G401.6 (cell line): Measurements from ENCODE around the gene SOX12.
A peak's percentile ranks its signal among the peaks of the same experiment; 100 is the strongest.
"Not testable (repeated sequence)": the region's sequence is repeated elsewhere in the genome, so short reads cannot be mapped to it uniquely, and the experiment has no call there.

Source experiments
- FAIRE-seq: peaks from 2 replicates; lab custom pipeline; 2012; peaks lifted over from hg19 to GRCh38; lab: Jason Lieb, UNC

SOX12 gene

DNA sequence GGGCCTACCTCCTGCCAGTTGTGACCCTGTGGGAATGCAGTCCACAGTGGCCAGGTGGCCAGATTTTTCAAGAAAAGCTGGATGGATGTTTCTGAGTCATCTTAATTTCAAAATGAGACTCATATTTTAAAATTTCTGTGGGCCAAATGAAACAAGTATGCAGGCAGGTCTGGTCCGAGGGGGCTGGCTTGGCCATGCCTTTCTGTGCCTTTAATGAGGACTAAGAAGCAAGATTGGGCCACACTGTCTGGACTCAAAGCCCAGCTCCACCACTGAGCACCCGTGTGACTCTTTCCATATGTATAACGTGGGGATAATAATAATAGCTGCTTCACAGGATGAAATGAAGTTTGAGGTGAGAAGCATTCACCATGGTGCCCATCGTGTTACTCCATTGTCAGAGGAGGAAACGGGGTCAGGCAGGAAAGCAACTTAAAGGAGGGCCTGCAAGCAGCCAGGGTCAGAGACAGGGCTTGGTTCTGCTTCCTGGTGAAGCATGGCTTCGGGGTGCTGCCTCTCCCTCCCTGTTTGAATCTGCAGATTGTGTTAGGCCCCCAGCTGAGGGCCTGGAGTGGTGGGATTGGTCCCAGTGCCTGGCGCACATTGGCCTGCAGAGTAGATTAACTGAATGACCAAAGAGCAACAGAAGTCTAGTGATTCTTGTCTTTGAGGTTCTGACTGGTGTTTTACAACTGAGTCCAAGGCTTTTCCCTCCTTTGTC is 3.8 kb downstream of the SOX12 start:
- FAIRE-seq: no peak

DNA sequence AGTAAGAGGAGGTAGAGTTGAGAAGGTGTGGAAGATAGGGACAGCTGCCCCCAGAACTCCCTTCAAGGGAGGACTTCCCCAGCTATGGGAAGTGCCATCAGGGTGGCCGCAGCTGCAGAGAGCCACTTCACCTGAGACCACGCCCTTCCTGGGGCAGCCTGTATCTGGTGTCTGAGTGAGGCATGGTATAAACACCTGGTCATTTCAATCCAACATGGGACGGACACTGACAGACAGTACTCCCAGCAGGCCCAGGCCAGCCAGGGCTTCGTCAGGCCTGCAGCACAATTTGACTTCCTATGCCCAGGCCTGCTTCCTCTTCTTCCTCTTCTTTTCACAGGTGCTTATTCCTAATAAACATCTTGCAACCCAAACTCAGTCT is 4.5 kb downstream of the SOX12 start:
- no peak for FAIRE-seq

DNA sequence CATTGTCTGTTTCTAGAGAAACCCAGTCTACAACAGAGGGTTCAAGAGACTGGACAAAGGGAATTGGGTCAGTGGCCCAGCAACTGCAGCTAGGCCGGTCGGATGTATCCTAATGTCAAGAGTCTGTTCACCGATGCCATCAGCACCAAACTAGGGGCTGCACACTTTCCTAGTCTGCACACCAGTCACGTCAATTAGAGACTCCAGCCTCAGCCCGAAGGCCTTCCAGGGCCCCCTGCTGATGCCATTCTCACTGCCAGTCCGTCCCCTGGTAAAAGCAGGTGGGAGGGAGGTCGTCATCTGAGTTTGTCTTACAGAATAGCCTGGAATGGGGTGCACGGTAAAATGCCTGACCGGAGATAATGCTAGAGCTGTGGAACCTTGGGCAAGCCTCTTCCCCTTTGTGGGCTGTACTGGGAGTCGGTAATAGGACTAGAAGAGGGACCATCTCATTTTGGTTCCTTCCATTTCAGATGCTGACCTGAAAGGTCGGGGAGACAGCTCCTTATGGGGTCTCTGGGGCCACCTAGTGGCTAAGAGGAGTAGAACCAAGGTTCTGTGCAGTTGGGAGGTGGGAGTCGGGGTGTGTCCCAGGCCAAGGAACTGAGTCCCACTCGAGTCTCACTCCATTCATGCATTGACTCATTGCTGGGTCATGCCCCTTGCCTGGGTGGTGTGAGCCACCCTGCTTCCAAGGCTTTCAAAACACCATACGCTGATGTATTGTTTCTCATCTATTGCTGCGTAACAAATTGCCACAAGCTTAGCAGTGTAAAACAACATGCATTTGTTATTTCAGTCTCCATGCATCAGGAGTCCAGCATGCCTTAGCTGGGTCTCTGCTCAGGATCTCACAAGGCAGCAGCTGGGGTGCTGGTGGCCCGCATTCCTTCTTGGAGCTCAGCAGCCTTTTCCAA is 5.1 kb downstream of the SOX12 start:
- peak; percentile 80 for FAIRE-seq

DNA sequence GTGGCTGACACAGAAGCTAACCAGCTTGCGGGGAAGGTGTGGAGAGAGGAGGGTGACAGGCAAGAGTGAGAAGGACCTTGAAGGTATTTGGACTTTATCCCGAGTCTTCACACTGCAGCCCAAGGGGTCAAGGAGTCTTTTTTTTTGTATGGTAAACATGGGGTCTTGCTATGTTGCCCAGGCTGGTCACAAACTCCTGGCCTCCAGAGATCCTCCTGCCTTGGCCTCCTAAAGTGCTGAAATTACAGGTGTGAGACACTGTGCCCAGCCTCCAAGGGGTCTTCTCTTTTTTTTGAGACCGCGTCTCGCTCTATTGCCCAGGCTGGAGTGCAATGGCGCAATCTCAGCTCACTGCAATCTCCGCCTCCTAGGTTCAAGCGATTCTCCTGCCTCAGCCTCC is 9.2 kb downstream of the SOX12 start:
- FAIRE-seq: no peak

DNA sequence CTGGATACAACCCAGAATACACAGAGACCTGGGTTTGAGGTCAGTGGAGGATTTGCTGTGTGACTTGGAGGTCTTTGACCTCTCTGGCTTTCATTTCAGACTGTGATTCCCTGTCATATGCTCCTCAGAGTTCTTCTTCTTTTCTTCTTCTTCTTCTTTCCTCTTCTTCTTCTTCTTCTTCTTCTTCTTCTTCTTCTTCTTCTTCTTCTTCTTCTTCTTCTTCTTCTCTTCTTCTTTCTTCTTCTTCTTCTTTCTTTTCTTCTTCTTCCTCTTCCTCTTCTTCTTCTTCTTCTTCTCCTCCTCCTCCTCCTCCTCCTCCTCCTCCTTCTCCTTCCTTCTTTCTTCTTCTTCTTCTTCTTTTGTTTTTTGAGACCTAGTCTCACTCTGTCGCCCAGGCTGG is 10.7 kb downstream of the SOX12 start:
- not testable (repeated sequence) for FAIRE-seq

DNA sequence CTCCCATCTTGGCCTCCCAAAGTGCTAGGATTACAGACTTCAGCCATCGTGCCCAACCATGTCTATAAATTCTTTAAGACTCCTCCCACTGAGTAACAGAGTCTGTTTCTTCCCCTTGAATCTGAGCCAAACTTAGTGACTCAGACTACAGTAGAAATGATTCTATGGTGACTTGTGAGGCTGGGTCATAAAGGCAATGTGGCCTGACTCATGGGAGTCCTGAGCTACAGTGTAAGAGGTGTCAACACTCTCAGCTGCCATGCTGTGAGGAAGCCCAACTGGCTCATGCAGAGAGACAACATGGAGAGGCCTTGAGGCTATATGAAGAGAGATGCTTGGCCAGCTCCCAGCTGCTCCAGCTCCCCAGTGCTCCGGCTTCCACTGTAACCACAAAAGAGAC is 16.3 kb downstream of the SOX12 start:
- FAIRE-seq: no peak

DNA sequence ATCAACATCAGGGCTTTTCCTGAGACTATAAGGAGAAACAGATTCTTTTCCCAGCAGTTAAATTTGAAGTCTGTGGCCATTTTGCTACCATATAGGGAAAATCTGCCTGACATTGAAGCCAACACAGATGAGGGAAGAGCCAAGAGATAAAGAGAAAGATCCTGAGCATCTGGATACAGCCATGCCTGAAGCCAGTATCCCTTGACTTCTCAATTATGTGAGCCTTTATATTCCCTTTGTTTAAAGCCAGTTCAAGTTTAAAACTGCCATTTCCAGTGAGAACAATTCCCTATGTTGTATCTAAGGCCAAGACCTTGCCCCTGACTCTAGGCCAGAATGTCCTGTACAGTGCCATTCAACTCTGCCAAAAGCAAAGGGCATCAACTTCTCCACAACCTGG is 17.8 kb downstream of the SOX12 start:
- no peak for FAIRE-seq

DNA sequence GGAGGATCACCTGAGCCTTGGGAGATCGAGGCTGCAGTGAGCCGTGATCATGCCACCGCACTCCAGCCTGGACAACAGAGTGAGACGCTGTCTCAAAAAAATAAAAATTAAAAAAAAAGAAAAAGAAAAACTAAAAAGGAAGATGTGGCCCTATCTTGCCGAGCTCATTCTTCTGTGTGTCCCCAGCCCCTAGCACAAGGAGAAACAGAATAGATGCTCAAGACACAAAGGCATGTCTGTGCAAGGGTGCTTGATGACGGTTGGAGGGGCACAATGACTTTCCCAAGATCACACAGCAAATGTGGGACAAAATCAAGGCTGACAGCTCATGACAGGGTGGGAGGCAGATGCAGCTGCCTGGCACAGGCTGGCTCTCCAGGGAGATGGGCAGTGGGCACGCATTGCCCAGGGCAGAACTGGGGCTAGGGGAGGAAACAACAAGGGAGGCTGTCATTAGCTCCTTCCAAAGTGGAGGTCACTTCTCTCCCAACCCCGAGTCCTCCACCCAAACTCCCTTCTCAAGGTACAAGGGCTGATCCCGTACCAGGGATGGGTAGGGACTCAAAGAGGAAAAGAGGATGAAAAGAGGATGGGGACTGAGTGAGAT is 20.8 kb downstream of the SOX12 start:
- no peak for FAIRE-seq

DNA sequence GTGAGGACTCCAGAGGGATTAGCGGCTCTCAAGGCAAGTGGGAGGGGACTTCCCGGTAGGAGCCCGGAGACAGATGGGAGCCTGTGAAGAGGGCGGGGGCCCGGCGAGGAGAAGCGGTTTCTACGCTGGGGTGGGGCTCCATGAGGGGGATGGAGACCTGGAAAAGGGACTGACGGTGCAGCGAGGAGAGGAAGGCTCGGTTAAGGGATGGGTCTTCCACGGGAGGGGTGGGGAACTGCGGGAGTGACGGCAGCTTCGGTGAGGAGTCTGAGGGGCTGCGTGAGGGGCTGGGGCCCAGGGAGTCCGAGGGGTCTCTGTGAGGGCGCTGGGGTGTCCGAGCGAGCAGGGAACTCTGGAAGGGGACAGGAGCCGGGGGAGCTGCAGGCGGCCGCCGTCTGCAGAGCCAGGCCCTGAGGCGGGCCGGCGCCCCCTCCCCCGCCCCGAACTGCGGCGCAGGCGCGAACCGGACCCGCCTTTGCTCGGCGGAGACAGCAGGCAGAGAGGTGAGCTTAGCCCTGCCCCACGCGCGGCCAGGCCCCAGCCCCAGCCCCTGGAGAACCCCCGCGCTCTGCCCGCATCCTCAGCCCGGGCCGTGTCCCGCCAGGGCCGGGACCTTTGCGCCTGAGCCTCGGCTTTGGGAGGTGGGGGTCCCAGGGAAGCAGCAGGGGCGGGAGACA is 21.4 kb downstream of the SOX12 start, which contains the start of gene NRSN2:
NRSN2 (plus strand) TSS at position 472 of the 677 bp plus-strand sequence. CDS start 2,533 bp downstream, outside the sequence.
- peak; percentile 48 for FAIRE-seq

DNA sequence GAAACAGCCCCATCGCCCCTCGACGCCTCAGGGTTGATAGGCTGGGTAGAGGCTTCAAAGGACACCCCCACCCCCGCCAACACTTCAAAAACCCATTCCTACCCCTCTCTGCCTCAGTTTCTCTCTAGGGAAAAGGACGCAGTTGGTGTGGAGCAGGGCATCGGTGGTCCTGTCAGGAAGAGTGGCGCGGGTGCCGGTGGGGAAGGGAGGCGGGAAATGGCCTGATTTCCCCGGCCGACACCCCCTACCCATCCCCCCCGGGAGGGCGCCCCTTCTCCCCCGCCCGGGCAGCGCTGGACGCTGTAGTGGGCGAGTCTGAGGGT is 21.9 kb downstream of the SOX12 start:
- FAIRE-seq: no peak

DNA sequence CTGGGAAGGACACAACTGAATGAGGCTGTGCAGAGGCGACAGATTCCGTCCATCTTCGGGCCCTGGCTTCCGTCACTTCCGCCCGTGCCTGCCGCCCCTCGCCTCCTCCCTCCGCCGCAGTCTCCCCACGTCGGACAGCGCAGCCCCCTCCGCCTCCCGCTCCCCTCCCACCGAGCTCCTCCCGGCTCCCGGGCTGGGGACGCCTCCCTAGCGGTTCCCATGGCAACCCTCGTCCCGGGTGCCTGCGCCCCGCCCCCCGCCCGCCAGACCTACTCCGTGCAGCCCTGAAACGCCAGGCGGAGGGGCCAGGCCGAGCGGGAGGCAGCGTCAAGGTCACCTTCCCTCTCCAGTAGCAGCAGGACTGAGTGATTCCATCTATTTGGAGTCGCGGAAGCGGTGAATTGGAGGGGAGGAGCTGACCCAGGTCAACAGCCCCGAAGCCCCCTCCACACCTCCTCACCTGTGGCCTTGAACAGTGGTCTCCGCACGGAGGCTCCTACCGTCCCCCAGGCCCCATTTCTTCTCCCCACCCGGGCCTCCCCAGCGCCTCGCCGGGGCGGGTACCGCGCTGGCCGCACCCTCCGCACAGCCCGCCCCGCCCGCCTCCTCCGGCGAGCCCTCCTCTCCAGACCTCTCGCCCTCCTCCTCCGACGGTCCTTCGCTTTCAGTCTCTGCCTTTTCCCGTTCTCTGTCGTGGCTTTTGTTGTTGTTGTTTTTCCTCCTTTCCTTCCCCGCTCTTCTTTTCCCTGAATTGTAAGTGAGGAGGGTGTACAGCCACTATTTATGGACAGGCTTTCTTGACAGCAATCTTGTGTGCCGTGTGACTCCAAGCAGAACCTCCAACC is 22.5 kb downstream of the SOX12 start:
- FAIRE-seq: peak; percentile 96

DNA sequence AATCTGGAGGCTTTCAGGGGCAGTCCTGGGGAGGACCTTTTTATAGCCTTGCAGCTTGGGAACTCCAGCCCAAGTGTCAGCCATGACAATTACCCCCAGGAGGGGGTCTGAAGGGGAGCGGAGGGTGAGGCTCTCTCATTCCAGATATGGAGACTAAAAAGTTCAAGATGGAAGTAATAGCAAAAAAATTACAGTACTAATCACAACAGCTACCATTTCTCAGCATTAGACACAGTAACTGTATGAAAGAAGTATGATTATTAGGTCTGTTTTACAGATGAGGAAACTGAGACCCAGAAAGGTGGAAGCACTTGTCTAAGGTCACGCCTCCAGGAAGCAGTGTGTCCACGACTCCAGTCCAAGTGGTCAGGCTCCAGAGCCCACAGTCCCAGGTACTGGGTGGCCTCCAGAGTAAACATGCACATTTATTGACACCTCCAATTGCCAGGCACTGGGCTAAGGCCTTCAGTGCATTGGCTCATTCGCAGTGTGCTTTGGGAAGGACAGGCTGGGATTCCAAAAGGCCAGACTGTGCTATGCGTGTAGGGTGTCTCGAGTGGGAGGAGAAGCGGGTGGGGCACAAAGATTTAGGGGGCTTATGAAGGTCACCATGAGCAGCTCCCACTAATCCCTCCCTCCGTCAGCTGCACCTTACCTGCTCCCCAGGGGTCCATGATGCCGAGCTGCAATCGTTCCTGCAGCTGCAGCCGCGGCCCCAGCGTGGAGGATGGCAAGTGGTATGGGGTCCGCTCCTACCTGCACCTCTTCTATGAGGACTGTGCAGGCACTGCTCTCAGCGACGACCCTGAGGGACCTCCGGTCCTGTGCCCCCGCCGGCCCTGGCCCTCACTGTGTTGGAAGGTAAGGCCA is 23.9 kb downstream of the SOX12 start:
- FAIRE-seq: no peak

DNA sequence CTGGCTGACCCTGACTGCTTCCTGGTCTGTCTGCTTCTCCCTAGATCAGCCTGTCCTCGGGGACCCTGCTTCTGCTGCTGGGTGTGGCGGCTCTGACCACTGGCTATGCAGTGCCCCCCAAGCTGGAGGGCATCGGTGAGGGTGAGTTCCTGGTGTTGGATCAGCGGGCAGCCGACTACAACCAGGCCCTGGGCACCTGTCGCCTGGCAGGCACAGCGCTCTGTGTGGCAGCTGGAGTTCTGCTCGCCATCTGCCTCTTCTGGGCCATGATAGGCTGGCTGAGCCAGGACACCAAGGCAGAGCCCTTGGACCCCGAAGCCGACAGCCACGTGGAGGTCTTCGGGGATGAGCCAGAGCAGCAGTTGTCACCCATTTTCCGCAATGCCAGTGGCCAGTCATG is 27.8 kb downstream of the SOX12 start:
- no peak for FAIRE-seq

DNA sequence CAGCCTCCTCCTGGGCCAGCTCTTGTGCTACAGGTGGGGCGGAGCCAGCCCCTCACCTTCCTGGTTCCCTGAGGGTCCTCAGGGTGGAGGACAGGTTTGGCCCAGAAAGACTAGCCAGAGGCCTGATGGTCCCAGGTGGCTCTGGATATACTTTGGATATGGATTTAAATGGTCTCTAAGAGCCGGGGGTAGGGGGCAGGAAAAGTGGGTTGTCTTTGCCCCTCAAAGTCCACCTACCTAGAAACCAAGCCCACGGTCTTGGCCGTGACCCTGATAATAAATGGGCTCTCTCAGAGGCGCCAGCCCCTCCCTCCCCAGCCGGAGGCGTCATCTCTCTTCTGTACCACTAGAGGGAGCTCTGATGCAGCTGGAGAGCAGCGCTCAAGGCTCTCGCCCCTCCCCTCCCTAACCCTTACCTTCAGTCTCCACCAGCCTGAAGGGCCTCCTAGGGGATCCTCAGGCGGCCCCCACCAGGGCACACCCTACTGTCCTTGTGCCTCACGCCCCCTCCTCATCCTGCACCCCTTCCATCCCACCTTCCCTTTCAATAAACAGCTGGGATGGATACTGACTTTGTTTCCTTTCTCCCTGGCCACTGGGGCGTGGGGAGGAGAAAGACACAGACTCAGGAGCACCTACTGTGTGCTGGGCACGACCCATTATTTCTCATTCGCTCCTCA is 29.1 kb downstream of the SOX12 start:
- peak; percentile 71 for FAIRE-seq

DNA sequence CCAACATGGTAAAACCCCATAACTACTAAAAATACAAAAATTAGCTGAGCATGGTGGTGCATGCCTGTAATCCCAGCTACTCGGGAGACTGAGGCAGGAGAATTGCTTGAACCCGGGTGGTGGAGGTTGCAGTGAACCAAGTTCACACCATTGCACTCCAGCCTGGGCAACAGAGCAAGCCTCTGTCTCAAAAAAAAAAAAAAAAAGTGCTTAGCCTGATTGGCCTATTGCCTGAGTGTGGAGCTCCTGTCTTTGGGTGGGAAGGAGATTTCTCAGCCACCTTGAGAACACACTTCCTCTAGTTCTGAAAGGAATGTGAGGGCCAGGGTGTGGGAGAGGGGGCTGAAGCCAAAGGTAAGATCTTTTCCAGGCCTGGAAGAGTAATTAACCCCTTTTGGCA is 30.8 kb downstream of the SOX12 start:
- not testable (repeated sequence) for FAIRE-seq

DNA sequence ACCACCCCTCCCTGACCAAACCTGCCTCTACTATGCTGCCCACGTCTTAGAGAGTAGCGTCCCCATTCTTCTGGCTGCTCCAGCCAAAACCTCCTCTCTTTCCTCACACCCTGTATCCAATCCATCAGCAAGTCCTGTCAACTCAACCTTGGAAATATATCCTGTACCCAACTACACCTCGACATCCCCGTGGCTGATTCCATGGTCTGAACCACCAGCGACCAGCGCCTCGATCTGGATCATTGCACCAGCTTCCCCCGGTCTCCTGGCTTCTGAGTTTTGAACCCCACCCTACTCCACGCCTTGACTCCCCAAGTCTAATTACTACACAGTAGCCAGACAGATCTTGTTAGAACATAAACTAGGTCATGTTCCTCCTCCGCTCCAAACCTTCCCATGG is 31.4 kb downstream of the SOX12 start:
- FAIRE-seq: no peak

DNA sequence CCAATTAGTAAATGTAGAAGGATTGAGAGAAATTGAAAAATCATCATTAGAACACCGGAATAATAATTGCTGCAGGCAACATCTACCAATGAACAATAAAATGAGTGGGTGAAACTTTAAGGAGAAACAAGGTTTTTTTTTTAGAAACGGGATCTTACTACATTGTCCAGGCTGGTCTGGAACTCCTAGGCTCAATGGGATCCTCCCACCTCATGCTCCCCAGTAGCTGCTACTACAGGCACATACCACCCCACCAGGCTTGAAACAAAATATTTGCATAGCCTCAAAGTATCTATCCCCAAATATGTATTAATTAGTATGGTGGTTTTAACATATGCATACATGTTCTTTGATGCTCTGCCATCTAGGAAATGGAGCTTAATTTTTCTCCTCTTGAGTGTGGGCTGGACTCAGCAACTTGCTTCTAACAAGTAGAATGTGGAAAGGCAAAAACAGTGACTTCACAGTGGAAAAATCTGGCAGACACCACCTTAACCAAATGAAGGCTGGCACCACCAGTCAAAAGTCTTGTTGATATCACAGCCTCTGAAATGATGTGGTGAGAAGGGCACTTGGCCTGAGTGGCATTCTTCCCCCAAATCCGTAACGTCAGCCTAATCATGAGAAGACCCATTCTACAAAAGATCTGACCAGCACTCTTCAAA is 33.7 kb downstream of the SOX12 start:
- FAIRE-seq: no peak

DNA sequence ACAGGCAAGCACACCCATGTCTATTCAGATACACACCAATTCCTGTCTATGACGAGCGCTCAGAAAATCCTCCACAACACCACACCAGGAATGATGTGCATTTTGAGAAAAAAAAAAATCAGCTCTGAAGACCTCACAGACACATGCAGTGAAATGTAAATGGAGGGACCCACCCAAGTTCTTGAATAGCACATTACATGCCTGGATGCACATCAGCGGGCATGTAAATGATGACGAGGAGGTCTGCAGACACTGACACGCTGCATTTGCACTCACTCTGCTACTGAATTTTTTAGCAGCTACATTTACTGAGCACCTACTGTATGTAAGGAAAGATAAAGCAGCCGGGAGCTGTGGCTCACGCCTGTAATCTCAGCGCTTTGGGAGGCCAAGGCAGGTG is 36.2 kb downstream of the SOX12 start:
- no peak for FAIRE-seq
